DOHH2 (cell line): ENCODE results near the gene SAA2.

Experiments
- H3F3A ChIP-seq: fragments of 200-600 bp; sonication (generic), shearing (Covaris generic); 2 replicates; pipeline ENCODE4 v1.6.0; 2016; ENCODE audit warnings: antibody characterized with exemption, mild to moderate bottlenecking; ENCODE audit not compliant: control insufficient read depth, insufficient read depth
- H3K27ac ChIP-seq: fragments of 200-600 bp; sonication (generic); 2 replicates; pipeline ENCODE4 v1.5.1; 2014; ENCODE audit warnings: low read depth, mild to moderate bottlenecking, low read length, moderate library complexity
- H3K27me3 ChIP-seq: fragments of 200-600 bp; sonication (generic); 2 replicates; pipeline ENCODE4 v1.6.1; 2014; ENCODE audit warnings: mild to moderate bottlenecking, low read length, mixed read lengths; ENCODE audit not compliant: control insufficient read depth
- H3K36me3 ChIP-seq: fragments of 200-600 bp; sonication (generic); 2 replicates; pipeline ENCODE4 v1.6.1; 2014; ENCODE audit warnings: mild to moderate bottlenecking, low read length, moderate library complexity, mixed read lengths; ENCODE audit not compliant: control insufficient read depth
- H3K4me1 ChIP-seq: fragments of 200-600 bp; sonication (generic); 2 replicates; pipeline ENCODE4 v1.6.1; 2014; ENCODE audit warnings: mild to moderate bottlenecking, low read length, mixed read lengths; ENCODE audit not compliant: control insufficient read depth
- H3K4me2 ChIP-seq: fragments of 200-600 bp; sonication (generic); 2 replicates; pipeline ENCODE4 v1.6.0; 2014; ENCODE audit warnings: mild to moderate bottlenecking, low read length, moderate library complexity
- H3K4me3 ChIP-seq: fragments of 200-600 bp; sonication (generic); 2 replicates; pipeline ENCODE4 v1.5.1; 2014; ENCODE audit warnings: mild to moderate bottlenecking, low read length, mixed read lengths
- H3K79me2 ChIP-seq: fragments of 200-600 bp; sonication (generic); 2 replicates; pipeline ENCODE4 v1.6.1; 2014; ENCODE audit warnings: mild to moderate bottlenecking, low read length, mixed read lengths; ENCODE audit not compliant: control insufficient read depth
- H3K9me2 ChIP-seq: fragments of 200-600 bp; sonication (generic); replicated peaks from 2 replicates; pipeline ENCODE4 v1.6.1; 2014; ENCODE audit warnings: mild to moderate bottlenecking, low read length, mixed read lengths; ENCODE audit not compliant: control insufficient read depth
- H3K9me3 ChIP-seq: fragments of 200-600 bp; sonication (generic); 2 replicates; pipeline ENCODE4 v1.6.1; 2014; ENCODE audit warnings: antibody characterized with exemption, low read length, mixed read lengths; ENCODE audit not compliant: control insufficient read depth, insufficient read depth
- H4K20me1 ChIP-seq: fragments of 200-600 bp; sonication (generic); 2 replicates; pipeline ENCODE4 v1.6.0; 2014; ENCODE audit warnings: low read depth, mild to moderate bottlenecking, antibody characterized with exemption, low read length, moderate library complexity; ENCODE audit not compliant: control insufficient read depth, insufficient read depth
- CTCF ChIP-seq: fragments of 200-600 bp; sonication (generic); IDR thresholded peaks from one replicate; pipeline ENCODE4 v1.5.1; 2014; ENCODE audit warnings: antibody characterized with exemption, mild to moderate bottlenecking, low read depth, low read length; ENCODE audit not compliant: poor library complexity, severe bottlenecking
- EZH2phosphoT487 ChIP-seq: fragments of 200-600 bp; sonication (generic); IDR thresholded peaks from 2 replicates; pipeline ENCODE4 v1.6.1; 2017; ENCODE audit warnings: borderline replicate concordance, mild to moderate bottlenecking, antibody characterized with exemption, low read length, moderate library complexity, mixed read lengths

Gene SAA2

GRCh38 chr11:18235394-18236334 is 12.8 kb downstream of the SAA2 start:
- Histone ChIP-seq H3F3A (no peaks in the 10 kb centered on the region), H3K79me2 (no peaks in the 10 kb centered on the region), H4K20me1 (no peaks in the 10 kb centered on the region), H3K9me2 (no peaks in the 10 kb centered on the region), H3K27me3 (peaks cover 26% of the 10 kb centered on the region), H3K27ac (no peak overlapping the region), H3K4me1 (no peaks in the 10 kb centered on the region), H3K9me3 (no peaks in the 10 kb centered on the region), H3K4me2 (no peak overlapping the region), H3K36me3 (no peaks in the 10 kb centered on the region), H3K4me3 (no peak overlapping the region)
- TF ChIP-seq CTCF (no peak), EZH2phosphoT487 (no peak)

GRCh38 chr11:18233912-18234311 is 14.6 kb downstream of the SAA2 start:
- H3K79me2 ChIP-seq = no peaks in the 10 kb centered on the region
- no peaks in the 10 kb centered on the region for H4K20me1 ChIP-seq
- H3K9me3 ChIP-seq = no peaks in the 10 kb centered on the region
- peaks cover 21% of the 10 kb centered on the region for H3K27me3 ChIP-seq
- H3K4me2 ChIP-seq = no peak overlapping the region
- TF ChIP-seq EZH2phosphoT487 = no peak
- no peak for TF ChIP-seq CTCF
- peaks cover 7% of the 10 kb centered on the region for H3K4me1 ChIP-seq
- peaks cover 4% of the 10 kb centered on the region for H3K36me3 ChIP-seq
- no peak overlapping the region for H3K4me3 ChIP-seq
- no peak overlapping the region for H3K27ac ChIP-seq
- no peaks in the 10 kb centered on the region for H3F3A ChIP-seq
- H3K9me2 ChIP-seq = no peaks in the 10 kb centered on the region

GRCh38 chr11:18230859-18231258 is 17.6 kb downstream of the SAA2 start:
- H3K36me3 ChIP-seq = peaks cover 6% of the 10 kb centered on the region
- H4K20me1 ChIP-seq = no peaks in the 10 kb centered on the region
- no peaks in the 10 kb centered on the region for H3F3A ChIP-seq
- H3K4me3 ChIP-seq = no peak overlapping the region
- peaks cover 11% of the 10 kb centered on the region for H3K4me1 ChIP-seq
- H3K4me2 ChIP-seq = no peak overlapping the region
- TF ChIP-seq EZH2phosphoT487 (no peak), CTCF (no peak)
- no peaks in the 10 kb centered on the region for H3K79me2 ChIP-seq
- no peak overlapping the region for H3K27ac ChIP-seq
- peaks cover 10% of the 10 kb centered on the region; the same call in 1 of the 2 replicates for H3K27me3 ChIP-seq
- no peaks in the 10 kb centered on the region for H3K9me2 ChIP-seq
- no peaks in the 10 kb centered on the region for H3K9me3 ChIP-seq
